ENCODE measurements around the gene SLC23A1. TPM values are rescaled to one million over a fixed set of nuclear protein-coding genes. Genes with fewer than 3 reads are reported as not detected.

Gene SLC23A1
- total RNA-seq = 1 to 10 TPM in 2 of 4 donors, under 1 TPM in 1, not detected in 1; 0.30 to 5.5 (median 1.0) TPM

DNA sequence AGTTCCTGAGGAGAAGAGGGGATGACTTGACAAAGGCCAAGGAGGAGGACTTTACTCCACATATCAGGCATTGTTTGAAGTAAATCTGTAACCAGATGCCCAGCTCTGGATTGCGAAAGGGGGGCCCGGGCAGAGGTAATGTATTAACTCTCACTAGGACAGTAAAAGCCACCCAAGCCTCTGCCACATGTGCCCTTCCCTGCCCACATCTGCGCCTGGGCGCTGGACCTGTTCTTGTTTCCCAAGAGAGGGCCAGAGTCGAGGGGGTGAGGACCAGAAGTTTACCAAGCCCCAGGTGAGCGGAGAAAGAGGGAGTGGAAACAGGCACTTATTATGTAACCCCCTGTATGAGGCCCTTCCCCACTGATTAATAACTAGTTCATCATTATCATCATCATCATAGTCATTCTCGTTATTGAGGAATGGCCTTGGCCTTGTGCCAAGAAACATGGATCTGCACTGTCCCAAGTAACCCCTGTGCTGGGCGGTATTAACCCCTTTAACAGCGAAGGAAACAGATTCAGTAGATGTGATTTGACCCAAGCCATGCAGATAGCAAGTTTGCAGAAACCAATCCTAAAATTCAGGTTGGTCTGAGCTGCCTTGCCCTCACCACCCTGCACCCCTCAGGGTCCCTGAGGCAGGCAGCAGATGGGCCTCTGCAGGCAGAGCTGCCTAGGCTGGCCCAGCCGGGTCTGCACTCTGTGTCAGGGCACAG is at the start of gene SLC23A1:
TSS of gene SLC23A1 (minus strand) at position 23 of the 718 bp plus-strand sequence. CDS start 44 bp downstream, outside the sequence.
- H3K4me3 ChIP-seq = no peak within 1 kb of the TSS
- no peak within 1 kb of the TSS for H3K27ac ChIP-seq
- intact Hi-C loops (cut with DNase I; ENCODE audit: low total_unique reads) = no loop called here
- no peak for TF ChIP-seq POLR2A (IDR thresholded peaks at IDR 0.05)
- TF ChIP-seq, protein P1, sequence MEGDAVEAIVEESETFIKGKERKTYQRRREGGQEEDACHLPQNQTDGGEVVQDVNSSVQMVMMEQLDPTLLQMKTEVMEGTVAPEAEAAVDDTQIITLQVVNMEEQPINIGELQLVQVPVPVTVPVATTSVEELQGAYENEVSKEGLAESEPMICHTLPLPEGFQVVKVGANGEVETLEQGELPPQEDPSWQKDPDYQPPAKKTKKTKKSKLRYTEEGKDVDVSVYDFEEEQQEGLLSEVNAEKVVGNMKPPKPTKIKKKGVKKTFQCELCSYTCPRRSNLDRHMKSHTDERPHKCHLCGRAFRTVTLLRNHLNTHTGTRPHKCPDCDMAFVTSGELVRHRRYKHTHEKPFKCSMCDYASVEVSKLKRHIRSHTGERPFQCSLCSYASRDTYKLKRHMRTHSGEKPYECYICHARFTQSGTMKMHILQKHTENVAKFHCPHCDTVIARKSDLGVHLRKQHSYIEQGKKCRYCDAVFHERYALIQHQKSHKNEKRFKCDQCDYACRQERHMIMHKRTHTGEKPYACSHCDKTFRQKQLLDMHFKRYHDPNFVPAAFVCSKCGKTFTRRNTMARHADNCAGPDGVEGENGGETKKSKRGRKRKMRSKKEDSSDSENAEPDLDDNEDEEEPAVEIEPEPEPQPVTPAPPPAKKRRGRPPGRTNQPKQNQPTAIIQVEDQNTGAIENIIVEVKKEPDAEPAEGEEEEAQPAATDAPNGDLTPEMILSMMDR (IDR thresholded peaks at IDR 0.05) = no peak
- no peaks in the 10 kb centered on the region for H3K27me3 ChIP-seq
- H3K9me3 ChIP-seq = no peaks in the 10 kb centered on the region
- H3K36me3 ChIP-seq = no peaks in the 10 kb centered on the region
- H3K4me1 ChIP-seq = no peaks in the 10 kb centered on the region
- peak in 1 of 2 donors; percentile 3 for DNase-seq

DNA sequence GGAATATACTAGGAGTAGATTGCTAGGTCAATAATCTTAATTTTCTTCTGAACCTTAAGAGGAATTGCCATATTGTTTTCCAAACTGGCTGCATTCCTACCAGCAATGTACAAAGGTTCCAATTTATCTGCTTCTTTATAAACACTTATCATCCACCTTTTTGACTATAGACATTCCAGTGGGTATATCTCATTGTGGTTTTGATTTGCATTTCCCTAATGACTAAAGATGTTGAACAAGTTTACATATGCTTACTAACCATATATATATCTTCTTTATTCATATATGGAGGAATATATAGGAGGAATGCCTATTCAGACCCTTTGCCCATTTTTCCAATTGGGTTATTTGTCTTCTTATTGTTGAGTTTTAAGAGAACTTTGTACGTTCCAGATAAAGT is 48.6 kb upstream of the SLC23A1 start:
- TF ChIP-seq, protein P1 (IDR thresholded peaks at IDR 0.05) = no peak
- TF ChIP-seq POLR2A (IDR thresholded peaks at IDR 0.05) = no peak
- H3K4me3 ChIP-seq = no peak overlapping the region
- no peaks in the 10 kb centered on the region for H3K4me1 ChIP-seq
- H3K27me3 ChIP-seq = no peaks in the 10 kb centered on the region
- no peaks in the 10 kb centered on the region for H3K9me3 ChIP-seq
- no peak overlapping the region for H3K27ac ChIP-seq
- intact Hi-C loops (cut with DNase I; ENCODE audit: low total_unique reads) = no loop called here
- no peak for DNase-seq
- H3K36me3 ChIP-seq = no peaks in the 10 kb centered on the region

DNA sequence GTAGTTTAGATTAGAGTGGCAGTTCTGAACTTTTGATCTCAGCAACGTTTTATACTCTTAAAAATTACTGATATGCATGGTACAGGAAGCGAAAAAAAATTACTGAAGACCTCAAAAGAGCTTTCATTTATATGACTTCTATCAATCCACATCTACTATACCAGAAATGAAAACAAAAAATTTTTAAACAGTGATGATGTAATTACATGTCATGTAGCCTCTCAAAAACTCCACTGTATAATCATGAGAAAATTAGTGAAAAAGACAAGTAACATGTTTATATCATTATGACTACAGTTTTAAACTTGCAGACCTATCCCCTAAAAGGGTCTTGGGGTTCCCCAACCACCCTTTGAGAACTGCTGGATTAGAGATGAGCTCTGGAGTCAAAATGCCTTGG is 46.9 kb upstream of the SLC23A1 start:
- no peaks in the 10 kb centered on the region for H3K9me3 ChIP-seq
- H3K27ac ChIP-seq = no peak overlapping the region
- no peak for DNase-seq
- no peaks in the 10 kb centered on the region for H3K4me1 ChIP-seq
- intact Hi-C loops (cut with DNase I; ENCODE audit: low total_unique reads) = no loop called here
- no peak overlapping the region for H3K4me3 ChIP-seq
- H3K27me3 ChIP-seq = no peaks in the 10 kb centered on the region
- no peak for TF ChIP-seq POLR2A (IDR thresholded peaks at IDR 0.05)
- TF ChIP-seq, protein P1 (IDR thresholded peaks at IDR 0.05) = no peak
- H3K36me3 ChIP-seq = no peaks in the 10 kb centered on the region

DNA sequence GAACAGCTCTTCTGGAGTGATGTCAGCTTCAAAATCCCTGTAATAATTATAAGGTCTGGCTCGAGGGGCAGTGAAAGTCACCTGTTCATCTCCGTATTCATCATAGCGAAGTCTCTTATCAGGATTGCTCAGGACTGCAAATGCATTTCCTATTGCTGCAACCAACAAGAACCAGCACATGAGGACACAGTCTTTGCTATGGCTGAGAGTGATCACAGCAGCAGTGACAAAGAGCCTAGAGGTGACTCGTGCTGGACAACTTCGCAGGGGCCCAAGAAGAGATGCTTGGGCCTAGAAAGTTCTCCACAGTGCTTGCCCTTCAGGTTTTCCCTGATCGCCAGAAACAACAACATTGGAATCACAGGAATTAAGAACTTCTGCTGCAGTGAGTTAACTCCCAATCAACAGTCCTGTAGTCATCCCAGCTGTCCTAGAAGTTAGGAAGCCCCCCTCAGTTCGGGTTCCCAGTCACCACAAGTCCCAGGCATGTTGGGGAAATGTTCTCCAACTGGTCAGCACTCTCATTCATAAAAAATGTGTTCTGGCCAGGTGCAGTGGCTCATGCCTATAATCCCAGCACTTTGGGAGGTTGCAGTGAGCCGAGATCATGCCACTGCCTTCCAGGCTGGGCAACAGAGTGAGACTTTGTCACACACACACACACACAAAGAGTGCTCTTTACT is 43.2 kb upstream of the SLC23A1 start:
- no peaks in the 10 kb centered on the region for H3K4me1 ChIP-seq
- no peak overlapping the region for H3K27ac ChIP-seq
- intact Hi-C loops (cut with DNase I; ENCODE audit: low total_unique reads) = loop anchor here (10.0 kb wide), 1 partner anchor 338 kb away; no protein-coding TSS in a partner anchor
- TF ChIP-seq, protein P1 (IDR thresholded peaks at IDR 0.05) = no peak
- TF ChIP-seq POLR2A (IDR thresholded peaks at IDR 0.05) = no peak
- no peaks in the 10 kb centered on the region for H3K27me3 ChIP-seq
- H3K36me3 ChIP-seq = no peaks in the 10 kb centered on the region
- H3K4me3 ChIP-seq = no peak overlapping the region
- DNase-seq = no peak
- no peaks in the 10 kb centered on the region for H3K9me3 ChIP-seq

DNA sequence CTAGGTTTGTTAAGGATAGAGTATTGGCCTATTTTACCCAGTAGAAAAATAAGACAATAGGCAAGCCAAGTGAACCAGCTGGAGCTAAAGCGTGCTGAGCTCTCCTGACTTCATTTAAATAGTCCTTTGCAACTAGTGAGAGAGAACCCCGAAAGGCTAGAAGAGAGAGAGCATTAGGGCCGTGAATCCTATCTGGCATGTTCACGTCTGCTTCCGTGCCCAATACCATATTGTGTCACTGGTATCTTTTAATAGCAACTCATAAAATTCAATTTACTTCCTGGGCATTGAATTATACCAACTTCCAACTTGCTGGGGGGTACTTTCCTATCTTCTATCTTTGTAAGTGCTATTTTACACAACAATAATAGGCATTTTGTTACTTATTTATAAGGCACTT is 42.4 kb upstream of the SLC23A1 start:
- no peaks in the 10 kb centered on the region for H3K36me3 ChIP-seq

More for the DNA sequence above, 42.4 kb upstream of the SLC23A1 start:
- Histone ChIP-seq H3K27me3 (no peaks in the 10 kb centered on the region), H3K9me3 (no peaks in the 10 kb centered on the region), H3K4me3 (no peak overlapping the region), H3K4me1 (no peaks in the 10 kb centered on the region), H3K27ac (no peak overlapping the region)
- intact Hi-C loops (cut with DNase I; ENCODE audit: low total_unique reads) = loop anchor here (10.0 kb wide), 1 partner anchor 339 kb away; no protein-coding TSS in a partner anchor
- TF ChIP-seq, protein P1 (IDR thresholded peaks at IDR 0.05) = no peak
- no peak for TF ChIP-seq POLR2A (IDR thresholded peaks at IDR 0.05)
- no peak for DNase-seq

All from uterus (tissue), 4 donors.